ENCODE data around the gene ZFYVE16.
"Not testable (repeated sequence)": the region's sequence is repeated elsewhere in the genome, so short reads cannot be mapped to it uniquely, and the experiment has no call there.

The ZFYVE16 gene

DNA sequence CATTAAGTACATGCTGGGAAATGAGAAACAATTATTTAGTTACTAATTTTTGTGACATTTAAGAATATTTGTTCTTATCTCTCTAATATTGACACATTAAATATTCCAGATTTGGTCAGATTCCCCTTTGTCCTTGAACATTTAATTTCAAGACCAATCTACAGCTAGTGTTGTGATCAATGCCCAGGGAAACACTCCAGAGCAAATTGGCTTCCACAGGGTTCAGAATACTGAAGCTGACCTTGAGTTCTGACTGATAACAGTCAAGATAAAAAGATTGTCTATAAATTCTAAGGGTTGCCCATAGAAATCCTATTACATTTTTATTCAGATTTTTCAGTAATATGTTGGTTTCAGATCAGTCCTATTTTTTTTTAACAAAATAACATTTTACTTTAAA, 31.3 kb downstream of the ZFYVE16 start:
- DNase-seq (ENCODE audit: low read depth, low spot score): no peak
- TF ChIP-seq, protein P1, sequence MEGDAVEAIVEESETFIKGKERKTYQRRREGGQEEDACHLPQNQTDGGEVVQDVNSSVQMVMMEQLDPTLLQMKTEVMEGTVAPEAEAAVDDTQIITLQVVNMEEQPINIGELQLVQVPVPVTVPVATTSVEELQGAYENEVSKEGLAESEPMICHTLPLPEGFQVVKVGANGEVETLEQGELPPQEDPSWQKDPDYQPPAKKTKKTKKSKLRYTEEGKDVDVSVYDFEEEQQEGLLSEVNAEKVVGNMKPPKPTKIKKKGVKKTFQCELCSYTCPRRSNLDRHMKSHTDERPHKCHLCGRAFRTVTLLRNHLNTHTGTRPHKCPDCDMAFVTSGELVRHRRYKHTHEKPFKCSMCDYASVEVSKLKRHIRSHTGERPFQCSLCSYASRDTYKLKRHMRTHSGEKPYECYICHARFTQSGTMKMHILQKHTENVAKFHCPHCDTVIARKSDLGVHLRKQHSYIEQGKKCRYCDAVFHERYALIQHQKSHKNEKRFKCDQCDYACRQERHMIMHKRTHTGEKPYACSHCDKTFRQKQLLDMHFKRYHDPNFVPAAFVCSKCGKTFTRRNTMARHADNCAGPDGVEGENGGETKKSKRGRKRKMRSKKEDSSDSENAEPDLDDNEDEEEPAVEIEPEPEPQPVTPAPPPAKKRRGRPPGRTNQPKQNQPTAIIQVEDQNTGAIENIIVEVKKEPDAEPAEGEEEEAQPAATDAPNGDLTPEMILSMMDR (IDR thresholded peaks at IDR 0.05; ENCODE audit: low read depth, low read length): no peak
- in situ Hi-C loops (cut with HindIII; ENCODE audit: low sequenced_read_pairs): no loop called here
- no peak overlapping the region for H3K4me3 ChIP-seq (ENCODE audit: low read depth, low read length)

DNA sequence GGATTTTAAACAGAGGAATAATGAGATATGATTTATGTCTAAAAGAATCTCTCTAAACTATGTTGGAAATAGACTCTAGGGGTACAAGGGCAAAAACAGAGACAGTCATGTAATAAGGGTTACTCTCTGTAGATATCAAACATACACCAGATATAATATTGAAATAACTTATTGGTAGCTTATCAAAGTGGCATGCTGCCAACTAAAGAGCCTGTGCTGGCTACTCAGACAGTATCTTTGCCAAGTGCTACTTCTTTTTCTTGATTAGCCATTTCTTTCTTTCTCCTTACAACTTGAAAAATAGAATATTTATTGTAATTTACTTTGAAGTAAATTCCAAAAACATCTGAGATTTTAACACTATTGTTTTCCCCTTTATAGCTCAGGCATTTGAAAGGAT, 34.9 kb downstream of the ZFYVE16 start:
- no peak overlapping the region for H3K4me3 ChIP-seq (ENCODE audit: low read depth, low read length)
- TF ChIP-seq, protein P1 (IDR thresholded peaks at IDR 0.05; ENCODE audit: low read depth, low read length): no peak
- DNase-seq (ENCODE audit: low read depth, low spot score): no peak
- in situ Hi-C loops (cut with HindIII; ENCODE audit: low sequenced_read_pairs): no loop called here

DNA sequence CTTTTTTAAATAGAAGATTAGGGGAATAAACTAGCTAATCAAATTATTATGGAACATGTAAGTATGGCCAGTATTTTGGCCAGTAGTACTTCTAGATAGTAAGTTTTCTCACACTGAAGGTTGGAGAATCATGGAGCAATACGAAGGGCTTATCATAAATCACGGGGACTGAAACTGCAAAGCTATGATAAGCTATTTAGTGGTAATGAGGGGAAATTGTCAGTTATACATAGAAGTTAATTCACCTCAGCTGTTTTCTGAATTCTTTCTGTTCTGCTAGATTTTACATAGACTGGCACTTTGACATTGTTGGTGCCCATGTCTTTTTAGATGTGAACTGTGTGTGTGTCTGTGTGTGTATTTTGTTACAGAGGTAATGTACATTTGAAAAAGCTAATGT, 45.5 kb downstream of the ZFYVE16 start:
- in situ Hi-C loops (cut with HindIII; ENCODE audit: low sequenced_read_pairs): no loop called here
- no peak for DNase-seq (ENCODE audit: low read depth, low spot score)
- TF ChIP-seq, protein P1 (IDR thresholded peaks at IDR 0.05; ENCODE audit: low read depth, low read length): no peak
- H3K4me3 ChIP-seq (ENCODE audit: low read depth, low read length): no peak overlapping the region

DNA sequence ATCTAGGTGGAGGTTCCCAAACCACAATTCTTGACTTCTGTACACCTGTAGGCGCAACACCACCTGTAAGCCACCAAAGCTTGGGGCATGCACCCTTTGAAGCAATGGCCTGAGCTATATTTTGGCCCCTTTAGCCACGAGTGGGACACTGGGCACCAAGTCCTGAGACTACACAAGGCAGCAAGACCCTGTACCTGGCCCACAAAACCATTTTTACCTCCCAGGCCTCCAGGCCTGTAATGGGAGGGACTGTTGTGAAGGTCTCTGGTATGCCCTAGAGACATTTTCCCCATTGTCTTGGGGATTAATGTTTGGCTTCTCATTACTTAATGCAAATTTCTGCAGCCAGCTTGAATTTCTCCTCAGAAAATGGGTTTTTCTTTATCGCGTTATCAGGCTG, 55.4 kb downstream of the ZFYVE16 start:
- TF ChIP-seq, protein P1 (IDR thresholded peaks at IDR 0.05; ENCODE audit: low read depth, low read length): no peak
- H3K4me3 ChIP-seq (ENCODE audit: low read depth, low read length): no peak overlapping the region
- no peak for DNase-seq (ENCODE audit: low read depth, low spot score)
- in situ Hi-C loops (cut with HindIII; ENCODE audit: low sequenced_read_pairs): no loop called here

DNA sequence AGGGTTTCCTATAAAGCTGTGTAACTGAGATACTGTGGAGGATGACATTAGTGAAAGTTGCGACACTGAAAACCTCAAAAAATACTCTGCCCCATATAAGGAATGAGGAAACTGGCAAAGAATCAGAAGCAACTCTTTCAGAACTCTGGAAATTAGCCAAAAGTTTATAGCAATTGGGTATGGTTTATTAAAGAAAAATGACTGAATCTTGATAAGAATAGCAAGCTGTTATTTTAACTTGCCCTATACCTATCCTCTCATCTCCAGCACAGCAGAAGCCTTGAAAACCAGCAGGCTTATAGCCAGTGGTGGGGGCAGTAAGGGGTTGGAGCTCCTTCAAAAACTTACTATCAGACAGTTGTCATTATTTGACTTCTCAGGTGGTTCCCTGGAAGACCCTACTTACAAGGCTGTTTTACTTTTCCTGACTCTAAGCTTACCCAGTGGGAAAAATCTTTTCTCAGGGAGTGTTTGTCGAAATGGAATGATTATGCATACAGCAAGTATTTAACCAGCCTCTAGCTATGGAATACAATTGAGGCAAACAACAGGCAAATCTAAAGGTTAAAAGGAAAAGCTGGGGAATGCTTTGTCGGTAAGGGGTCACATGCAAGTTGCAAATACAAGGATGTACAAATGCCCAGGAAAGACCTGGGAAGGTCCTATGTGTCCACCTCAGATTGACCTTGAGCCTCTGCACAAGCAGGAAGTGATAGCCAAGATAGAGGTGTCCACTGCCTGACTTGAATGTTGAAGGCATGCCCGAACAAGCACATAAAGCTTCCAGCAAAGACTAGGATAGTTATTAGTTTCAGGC, 59.0 kb downstream of the ZFYVE16 start:
- in situ Hi-C loops (cut with HindIII; ENCODE audit: low sequenced_read_pairs): no loop called here
- H3K4me3 ChIP-seq (ENCODE audit: low read depth, low read length): no peak overlapping the region
- DNase-seq (ENCODE audit: low read depth, low spot score): peak; percentile 34
- TF ChIP-seq, protein P1 (IDR thresholded peaks at IDR 0.05; ENCODE audit: low read depth, low read length): no peak

DNA sequence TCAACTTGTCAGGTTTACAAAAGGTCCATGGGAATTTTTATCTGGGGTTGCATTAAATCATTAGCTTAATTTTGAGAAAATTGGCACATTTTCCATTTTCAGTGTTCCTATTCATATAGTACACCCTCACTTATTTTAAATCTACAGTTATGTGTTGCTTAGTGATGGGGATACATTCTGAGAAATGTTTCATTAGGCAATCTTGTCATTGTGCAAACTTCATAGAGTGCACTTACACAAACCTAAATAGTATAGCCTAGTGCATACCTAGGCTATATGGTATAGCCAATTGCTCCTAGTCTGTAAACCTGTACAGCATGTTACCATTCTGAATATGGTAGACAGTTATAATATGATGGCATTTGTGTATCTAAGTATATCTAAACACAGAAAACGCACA, 60.3 kb downstream of the ZFYVE16 start:
- no peak overlapping the region for H3K4me3 ChIP-seq (ENCODE audit: low read depth, low read length)
- in situ Hi-C loops (cut with HindIII; ENCODE audit: low sequenced_read_pairs): no loop called here
- TF ChIP-seq, protein P1 (IDR thresholded peaks at IDR 0.05; ENCODE audit: low read depth, low read length): no peak
- no peak for DNase-seq (ENCODE audit: low read depth, low spot score)

DNA sequence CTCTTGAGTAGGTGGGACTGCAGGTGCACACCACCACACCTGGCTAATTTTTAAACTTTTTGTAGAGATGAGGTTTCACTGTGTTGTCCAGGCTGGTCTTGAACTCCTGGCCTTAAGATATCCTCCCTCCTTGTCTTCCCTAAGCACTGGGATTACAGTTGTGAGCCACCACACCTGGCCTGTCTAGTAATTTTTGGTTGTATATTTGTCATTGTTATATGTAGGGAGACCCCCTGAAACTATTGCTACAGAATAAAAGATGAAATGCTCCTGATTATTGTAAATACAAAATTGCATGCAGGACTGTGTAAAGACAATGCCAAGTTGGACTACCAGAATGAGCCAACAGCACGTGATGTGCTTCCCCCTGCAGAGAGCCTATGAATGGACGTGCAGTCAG, 62.8 kb downstream of the ZFYVE16 start:
- in situ Hi-C loops (cut with HindIII; ENCODE audit: low sequenced_read_pairs); H3K4me3 ChIP-seq (ENCODE audit: low read depth, low read length); DNase-seq (ENCODE audit: low read depth, low spot score): not testable (repeated sequence)
